Small intestine (tissue), 7 donors: ENCODE data around the gene DYNLRB2. TPM values are rescaled to one million over a fixed set of nuclear protein-coding genes. Genes with fewer than 3 reads are reported as not detected.

Source experiments
- DNase-seq, 2 donors: peaks; one replicate each; pipeline versions ENCODE4 v3.0.0 to v3.0.0-alpha.2; 2013
- FAIRE-seq: peaks from 2 replicates; lab custom pipeline; 2012; peaks lifted over from hg19 to GRCh38; lab: Jason Lieb, UNC
- H3K27ac ChIP-seq, 3 donors: one replicate each; pipeline ENCODE4 v1.5.1; 2013; ENCODE audit warnings: low read length in 2 of 3, mild to moderate bottlenecking in 2 of 3, control low read depth in 1 of 3, inconsistent platforms in 1 of 3, low read depth in 1 of 3, moderate library complexity in 1 of 3
- H3K27me3 ChIP-seq, 3 donors: one replicate each; pipeline ENCODE4 v1.6.1; 2013; ENCODE audit warnings: low read length in 3 of 3, inconsistent platforms in 1 of 3; ENCODE audit not compliant: control insufficient read depth in 3 of 3, insufficient read depth in 3 of 3
- H3K36me3 ChIP-seq, 3 donors: one replicate each; pipeline ENCODE4 v1.6.1; 2013; ENCODE audit warnings: low read length in 3 of 3, inconsistent platforms in 1 of 3, low read depth in 1 of 3, mild to moderate bottlenecking in 1 of 3, moderate library complexity in 1 of 3; ENCODE audit not compliant: control insufficient read depth in 3 of 3, insufficient read depth in 2 of 3
- H3K4me1 ChIP-seq, 3 donors: one replicate each; pipeline ENCODE4 v1.6.1; 2013; ENCODE audit warnings: low read length in 2 of 3, inconsistent platforms in 1 of 3, low read depth in 1 of 3, mild to moderate bottlenecking in 1 of 3, moderate library complexity in 1 of 3; ENCODE audit not compliant: control insufficient read depth in 3 of 3, insufficient read depth in 2 of 3
- H3K4me3 ChIP-seq, 3 donors: one replicate each; pipeline ENCODE4 v1.5.1; 2013; ENCODE audit warnings: low read length in 3 of 3, control low read depth in 1 of 3, inconsistent platforms in 1 of 3, low read depth in 1 of 3, mild to moderate bottlenecking in 1 of 3, moderate library complexity in 1 of 3
- H3K9me3 ChIP-seq, 2 donors: one replicate each; pipeline ENCODE4 v1.6.1; 2013; ENCODE audit warnings: low read depth in 1 of 2, low read length in 1 of 2; ENCODE audit not compliant: control insufficient read depth in 2 of 2, insufficient read depth in 1 of 2
- WGBS, 3 donors: extraction: QIAGEN DNeasy Blood & Tissue Kit; methylation state at CpG; one replicate each; pipeline ENCODE4 v1.1.7; 2013; 5-methylcytosine and 5-hydroxymethylcytosine counted together
- polyA plus RNA-seq, 4 donors: library from polyadenylated mRNA; stranded (reverse) in 3 of 4; unstranded in 1 of 4; fragments of 200-250 nt in 3 of 4; fragments of 120-200 nt in 1 of 4; gene quantifications; one replicate each; pipeline versions ENCODE4 v1.2.1 to v1.2.3, GENCODE V29; 2013
- donor health status: healthy with polysubstance abuse.
- donor health status: control.
- donor health status: control.
- donor health status: Bipolar disorder and iron deficiency.
- donor health status: healthy.

DYNLRB2 gene
- polyA plus RNA-seq, 4 donors, result 0.75 to 1.1 TPM; not detected in 2

GRCh38 chr16:80580109-80580832, 39.5 kb downstream of the DYNLRB2 start:
- Histone ChIP-seq H3K27me3 (no peaks in the 10 kb centered on the region), H3K4me1 (peaks cover 0 to 13% (median 4%) of the 10 kb centered on the region in 3 donors), H3K36me3 (no peaks in the 10 kb centered on the region), H3K27ac (peak overlapping the region in 2 of 3 donors; percentile 1 to 38), H3K9me3 (no peaks in the 10 kb centered on the region), H3K4me3 (no peak overlapping the region)
- WGBS, 3 donors, result 68 to 90% (median 72%) methylated on average over 10 of the region's 10 CpGs
- FAIRE-seq (no peak), DNase-seq (peak in 1 of 2 donors; percentile 56)

GRCh38 chr16:80583466-80583865, 42.7 kb downstream of the DYNLRB2 start:
- Histone ChIP-seq H3K27ac (no peak overlapping the region), H3K4me1 (no peaks in the 10 kb centered on the region), H3K4me3 (no peak overlapping the region), H3K36me3 (no peaks in the 10 kb centered on the region), H3K27me3 (no peaks in the 10 kb centered on the region), H3K9me3 (no peaks in the 10 kb centered on the region)
- WGBS, 3 donors, result 77 to 88% (median 83%) methylated on average over 3 of the region's 3 CpGs
- FAIRE-seq (no peak), DNase-seq (no peak)

- FAIRE-seq (no peak), DNase-seq (no peak)
- no peak overlapping the region for H3K27ac ChIP-seq
- 70 to 90% (median 70%) methylated on average over 4 of the region's 4 CpGs for WGBS, 3 donors
- no peaks in the 10 kb centered on the region for H3K36me3 ChIP-seq
- no peaks in the 10 kb centered on the region for H3K4me1 ChIP-seq
- H3K27me3 ChIP-seq, result no peaks in the 10 kb centered on the region
- H3K9me3 ChIP-seq, result no peaks in the 10 kb centered on the region
- H3K4me3 ChIP-seq, result no peak overlapping the region
These were observed 45.0 kb downstream of the DYNLRB2 start for GRCh38 chr16:80585764-80586163.

DNA sequence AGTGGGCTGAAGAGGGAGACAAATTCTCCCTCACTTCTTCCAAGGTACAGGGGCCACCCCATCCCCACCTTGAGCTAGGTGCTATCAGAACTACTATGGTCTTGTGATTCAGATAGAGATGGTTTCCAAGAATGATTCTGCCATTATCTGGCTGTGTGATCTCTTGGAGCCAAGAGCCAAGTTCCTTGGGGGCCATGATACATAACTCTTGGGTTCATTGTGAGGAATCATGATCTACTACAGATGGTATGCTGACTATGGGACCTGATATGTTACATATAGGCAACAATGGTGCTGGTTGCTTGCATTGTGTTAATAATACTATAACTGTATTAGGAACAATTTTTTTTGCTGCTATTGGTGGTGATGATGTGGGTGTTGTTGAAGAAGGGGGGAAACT, 45.7 kb downstream of the DYNLRB2 start:
- no peaks in the 10 kb centered on the region for H3K36me3 ChIP-seq
- no peaks in the 10 kb centered on the region for H3K9me3 ChIP-seq
- H3K27ac ChIP-seq, result no peak overlapping the region
- H3K4me3 ChIP-seq, result no peak overlapping the region
- no peaks in the 10 kb centered on the region for H3K4me1 ChIP-seq
- DNase-seq (no peak), FAIRE-seq (no peak)
- H3K27me3 ChIP-seq, result no peaks in the 10 kb centered on the region

DNA sequence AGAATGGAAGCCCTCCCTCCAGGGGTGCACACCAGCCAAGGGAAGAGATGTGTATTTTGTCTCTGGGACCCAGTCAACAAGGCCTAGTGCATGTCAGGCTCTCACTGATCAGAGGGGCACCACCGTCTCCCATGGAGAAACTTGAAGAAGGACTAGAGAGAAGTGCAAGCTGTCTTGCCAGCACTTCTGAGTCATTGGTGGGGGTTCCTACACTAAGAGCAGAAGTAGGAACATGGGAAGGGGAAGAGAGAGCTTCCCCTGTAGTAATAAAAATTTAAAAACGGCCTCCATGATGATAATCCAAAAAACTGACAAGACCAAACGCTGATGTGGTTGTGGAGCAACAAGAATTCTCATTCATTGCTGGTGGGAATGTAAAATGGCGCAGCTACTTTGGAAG, 46.3 kb downstream of the DYNLRB2 start:
- H3K9me3 ChIP-seq, result no peaks in the 10 kb centered on the region
- WGBS, 3 donors, result 83 to 94% (median 91%) methylated on average over 4 of the region's 4 CpGs
- no peaks in the 10 kb centered on the region for H3K27me3 ChIP-seq
- no peak overlapping the region for H3K27ac ChIP-seq
- no peaks in the 10 kb centered on the region for H3K4me1 ChIP-seq
- FAIRE-seq (no peak), DNase-seq (no peak)
- no peaks in the 10 kb centered on the region for H3K36me3 ChIP-seq
- H3K4me3 ChIP-seq, result no peak overlapping the region

- Histone ChIP-seq H3K4me1 (no peaks in the 10 kb centered on the region), H3K9me3 (peaks cover 0 to 5% of the 10 kb centered on the region in 2 donors), H3K4me3 (no peak overlapping the region), H3K27ac (no peak overlapping the region), H3K36me3 (no peaks in the 10 kb centered on the region), H3K27me3 (peaks cover 0 to 2% (median 0%) of the 10 kb centered on the region in 3 donors)
- FAIRE-seq (no peak), DNase-seq (peak in 1 of 2 donors; percentile 31)
- WGBS, 3 donors, result 74 to 81% (median 76%) methylated on average over 7 of the region's 7 CpGs
These were observed 50.5 kb downstream of the DYNLRB2 start for GRCh38 chr16:80591071-80591915.

GRCh38 chr16:80592273-80592672, 51.5 kb downstream of the DYNLRB2 start:
- Histone ChIP-seq H3K27ac (no peak overlapping the region), H3K36me3 (no peaks in the 10 kb centered on the region), H3K9me3 (peaks cover 0 to 5% of the 10 kb centered on the region in 2 donors), H3K4me1 (no peaks in the 10 kb centered on the region), H3K4me3 (no peak overlapping the region), H3K27me3 (peaks cover 0 to 2% (median 0%) of the 10 kb centered on the region in 3 donors)
- DNase-seq, result no peak
- FAIRE-seq, result no peak
- WGBS, 3 donors, result 93 to 98% (median 96%) methylated on average over 2 of the region's 2 CpGs

DNA sequence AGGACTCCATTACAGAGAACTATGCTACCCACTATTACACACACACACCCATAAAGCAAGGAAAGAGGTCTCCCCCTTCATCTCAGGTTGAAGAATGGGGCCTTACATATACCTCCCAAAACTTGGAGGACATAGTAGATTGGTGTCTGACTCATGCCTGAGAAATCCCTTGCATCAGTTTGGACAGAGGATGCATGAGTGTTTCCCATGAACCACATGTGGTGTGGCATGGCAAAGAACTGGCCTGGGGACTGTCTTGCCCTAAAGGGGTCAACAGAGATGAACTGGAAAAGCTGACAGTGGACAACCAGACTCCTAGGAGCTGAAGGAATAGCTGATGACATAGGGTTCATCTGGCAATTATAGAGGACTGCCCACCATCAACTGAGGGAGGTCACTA, 54.0 kb downstream of the DYNLRB2 start:
- Histone ChIP-seq H3K4me3 (no peak overlapping the region), H3K9me3 (peaks cover 0 to 5% of the 10 kb centered on the region in 2 donors), H3K4me1 (no peaks in the 10 kb centered on the region), H3K27me3 (peaks cover 0 to 2% (median 0%) of the 10 kb centered on the region in 3 donors), H3K27ac (no peak overlapping the region), H3K36me3 (peaks cover 0 to 3% (median 0%) of the 10 kb centered on the region in 3 donors)
- no peak for FAIRE-seq
- DNase-seq, result no peak
